Suppressor macrophage (primary cell): ENCODE measurements around the gene TRPM3.
"Not testable (repeated sequence)": the region's sequence is repeated elsewhere in the genome, so short reads cannot be mapped to it uniquely, and the experiment has no call there.

ENCODE experiments used
- DNase-seq, 4 experiments: peaks; one replicate each; pipeline ENCODE4 v3.0.0-alpha.2; 2020 to 2022

TRPM3 gene

GRCh38 chr9:70724794-70725193 is 396.6 kb downstream of the TRPM3 start:
- not testable (repeated sequence) for DNase-seq

GRCh38 chr9:70724025-70724424 is 397.4 kb downstream of the TRPM3 start:
- not testable (repeated sequence) for DNase-seq

GRCh38 chr9:70706797-70707196 is 414.6 kb downstream of the TRPM3 start:
- not testable (repeated sequence) for DNase-seq

DNA sequence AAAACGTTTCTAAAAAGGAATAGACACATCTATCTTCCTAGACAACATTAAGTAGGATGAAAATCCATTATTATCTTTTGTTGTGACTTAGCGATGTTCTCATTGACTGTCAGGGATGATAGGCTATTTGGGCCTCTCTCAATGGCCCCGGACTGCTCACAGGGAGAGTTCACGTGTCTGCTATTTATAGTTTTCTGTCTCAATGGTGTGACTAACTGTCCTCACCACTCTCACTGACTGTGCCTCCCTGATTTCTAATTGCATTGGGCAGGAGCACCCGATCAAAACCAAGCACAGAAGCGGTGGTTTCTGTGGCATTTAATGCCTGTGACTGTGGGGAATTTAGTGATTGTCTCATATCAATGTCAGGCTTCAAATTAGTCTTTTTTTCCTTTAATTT is 420.3 kb downstream of the TRPM3 start:
- DNase-seq = no peak

DNA sequence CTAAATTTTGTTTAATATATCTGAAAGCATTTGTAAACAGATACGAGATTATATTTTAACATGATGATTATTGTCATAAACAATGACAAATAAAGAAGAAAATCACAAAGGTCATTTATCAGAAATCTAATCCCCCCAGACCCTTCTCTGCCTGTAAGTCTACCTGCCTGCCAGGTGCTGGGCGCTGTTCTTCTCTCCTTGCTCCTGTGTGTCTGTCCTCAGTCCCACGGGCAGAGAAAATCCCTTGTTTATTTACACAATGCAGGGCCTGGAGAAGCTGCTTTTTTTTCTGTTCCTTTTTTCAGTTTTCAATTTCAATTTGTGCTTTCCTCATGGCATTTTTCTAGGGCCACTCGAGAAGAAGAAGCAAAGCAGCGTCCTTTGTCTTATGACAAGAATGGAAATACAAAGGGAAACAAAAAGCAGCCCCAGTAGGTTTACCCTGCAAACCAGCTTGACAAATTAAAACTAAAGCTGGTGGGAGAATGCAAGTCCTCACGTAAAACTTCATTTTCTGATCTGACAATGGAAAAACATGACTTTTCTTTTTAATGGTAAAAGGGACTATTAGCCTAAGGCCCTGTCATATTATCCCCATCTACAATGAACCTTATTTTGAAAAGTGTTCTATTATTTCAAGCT is 424.6 kb downstream of the TRPM3 start:
- DNase-seq = peak in 1 of 4 experiments; percentile 5

DNA sequence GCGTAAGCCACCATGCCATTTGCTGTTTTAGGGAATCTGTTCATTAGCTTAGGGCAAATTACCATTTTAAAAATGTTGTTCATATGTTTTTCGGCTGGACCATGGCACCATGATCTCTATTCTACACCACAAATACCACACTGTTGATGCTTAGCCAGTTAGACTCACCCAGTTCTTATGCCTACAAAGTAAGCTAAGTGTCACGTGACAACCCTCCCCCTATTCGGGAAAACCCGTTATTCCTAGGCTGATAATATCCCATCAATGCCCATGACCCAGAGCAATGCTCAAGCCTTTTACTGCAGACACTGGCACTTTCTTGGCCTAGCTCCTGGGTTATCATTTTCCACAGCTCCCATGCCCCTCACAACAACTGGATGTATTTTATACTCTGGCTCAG is 426.7 kb downstream of the TRPM3 start:
- DNase-seq = no peak

DNA sequence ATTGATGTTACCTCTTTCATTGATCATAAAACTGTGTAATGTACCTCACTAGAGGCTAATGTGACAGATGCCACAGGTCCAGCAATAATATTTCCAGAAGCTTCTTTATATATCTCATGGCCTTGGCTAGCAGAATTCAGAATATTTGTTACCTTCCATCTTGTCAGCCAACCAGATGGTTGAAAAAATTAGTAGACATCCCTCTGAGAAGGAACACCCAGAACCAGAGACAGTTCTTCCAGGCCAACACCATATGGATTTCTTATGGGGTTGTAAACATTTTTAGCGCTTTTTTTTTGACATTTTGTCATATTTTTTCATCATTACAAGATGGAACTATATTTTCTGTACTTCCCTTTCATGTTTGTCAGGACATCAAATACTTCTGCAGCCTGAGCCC is 428.2 kb downstream of the TRPM3 start:
- DNase-seq = no peak

GRCh38 chr9:70692431-70692830 is 429.0 kb downstream of the TRPM3 start:
- no peak for DNase-seq

GRCh38 chr9:70688704-70689103 is 432.7 kb downstream of the TRPM3 start:
- no peak for DNase-seq

- no peak for DNase-seq
Observed at GRCh38 chr9:70683841-70684240, 437.6 kb downstream of the TRPM3 start.

GRCh38 chr9:70682298-70682697 is 439.1 kb downstream of the TRPM3 start:
- no peak for DNase-seq

DNA sequence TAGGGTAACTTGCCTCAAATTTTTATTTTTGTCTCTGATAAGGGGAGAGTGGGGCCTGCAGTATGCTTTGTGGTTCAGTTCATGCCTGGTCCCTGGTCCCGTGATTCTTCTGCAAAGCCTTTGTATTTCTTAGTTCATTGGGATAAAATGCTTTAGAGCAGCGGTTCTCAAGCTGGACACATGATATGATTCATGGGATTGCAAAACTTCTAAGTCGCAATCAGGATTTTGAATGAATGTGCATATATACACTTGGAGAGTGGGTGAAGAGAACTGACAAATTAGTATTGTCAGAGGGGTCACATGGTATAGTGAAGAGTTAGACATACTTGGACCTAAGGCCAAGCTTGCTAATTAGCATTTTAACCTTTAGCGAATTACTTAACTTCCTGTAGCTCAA is 441.6 kb downstream of the TRPM3 start:
- DNase-seq = peak in 3 of 4 experiments; percentile 28 to 69 (median 48)

- no peak for DNase-seq
Observed at GRCh38 chr9:70678153-70678552, 443.3 kb downstream of the TRPM3 start.

- no peak for DNase-seq
Observed at GRCh38 chr9:70677055-70677735, 444.2 kb downstream of the TRPM3 start.

GRCh38 chr9:70675868-70676370 is 445.5 kb downstream of the TRPM3 start:
- no peak for DNase-seq

DNA sequence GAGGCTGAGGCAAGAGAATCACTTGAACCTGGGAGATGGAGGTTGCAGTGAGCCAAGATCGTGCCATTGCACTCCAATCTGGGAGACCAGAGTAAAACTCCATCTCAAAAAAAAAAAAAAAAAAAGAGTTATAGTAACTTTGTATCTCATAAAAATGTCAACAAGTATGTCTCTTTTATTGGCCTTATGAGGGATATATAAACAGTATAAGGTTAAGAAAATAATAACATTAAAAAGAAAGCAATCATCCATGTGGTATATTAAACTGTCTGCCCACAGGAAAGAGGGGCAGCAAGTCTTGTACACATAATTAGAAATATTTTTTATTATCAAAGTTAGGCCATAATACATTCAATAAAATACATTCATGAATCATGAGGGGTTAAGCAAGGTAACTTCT is 447.6 kb downstream of the TRPM3 start:
- DNase-seq = no peak

DNA sequence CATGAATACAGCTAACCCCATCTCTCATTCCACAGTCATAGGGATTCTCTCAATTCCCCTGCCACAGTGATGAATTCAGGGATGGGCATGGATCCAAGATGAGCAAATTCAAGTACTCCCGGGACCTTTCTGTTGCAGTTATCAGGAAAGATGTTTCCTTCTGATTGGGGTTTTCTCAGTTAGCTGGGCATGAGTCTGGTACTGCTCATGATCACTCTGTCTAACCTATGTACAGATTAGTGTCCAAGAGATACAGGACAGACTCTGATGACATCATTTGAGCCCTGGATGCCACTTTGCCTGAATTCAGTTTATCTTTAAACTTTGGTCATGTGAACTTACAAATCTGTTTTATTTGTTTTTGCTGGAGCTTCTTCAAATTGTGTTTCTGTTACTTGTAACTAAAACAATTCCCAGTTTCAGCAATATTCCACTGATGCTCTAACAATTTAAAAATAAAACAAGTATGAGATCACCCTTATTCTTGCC is 449.2 kb downstream of the TRPM3 start:
- no peak for DNase-seq

- DNase-seq = no peak
Observed at GRCh38 chr9:70668751-70669150, 452.7 kb downstream of the TRPM3 start.

DNA sequence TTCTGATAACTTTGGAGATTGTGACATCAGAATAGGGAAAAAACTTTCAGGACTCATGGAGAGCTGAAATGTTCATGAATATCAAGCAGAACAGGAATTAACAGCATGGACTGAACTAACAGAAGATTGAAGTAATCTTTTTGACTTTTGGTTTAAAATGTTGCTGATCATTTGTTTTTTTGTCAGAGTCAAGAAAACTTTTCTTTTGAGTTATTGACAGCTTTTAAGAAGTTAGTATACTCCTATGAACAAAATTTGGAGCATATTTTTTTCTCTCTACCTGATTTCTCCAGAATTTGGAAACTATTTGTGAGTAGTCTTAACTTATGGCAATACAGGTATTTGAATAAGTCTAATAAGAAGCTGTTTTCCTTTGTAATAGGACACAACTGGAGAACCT is 462.7 kb downstream of the TRPM3 start:
- DNase-seq = no peak

DNA sequence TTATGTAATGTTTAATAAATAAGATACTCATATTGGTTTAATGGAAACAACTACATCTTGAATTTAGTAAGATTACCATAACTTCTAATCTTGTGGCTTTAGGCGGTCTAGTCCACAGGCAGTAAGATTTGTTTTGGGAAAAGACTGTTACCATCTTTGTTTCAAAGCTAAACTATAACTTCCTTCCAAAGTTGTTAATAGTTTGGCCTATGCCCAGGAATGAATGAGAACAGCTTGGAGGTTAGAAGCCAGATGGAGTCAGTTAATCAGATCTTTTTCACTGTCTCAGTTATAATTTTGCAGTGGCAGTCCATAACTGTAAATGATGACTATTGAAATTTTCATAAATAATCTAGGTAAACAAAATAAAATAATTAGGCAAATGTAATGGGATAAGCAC is 465.1 kb downstream of the TRPM3 start:
- no peak for DNase-seq

DNA sequence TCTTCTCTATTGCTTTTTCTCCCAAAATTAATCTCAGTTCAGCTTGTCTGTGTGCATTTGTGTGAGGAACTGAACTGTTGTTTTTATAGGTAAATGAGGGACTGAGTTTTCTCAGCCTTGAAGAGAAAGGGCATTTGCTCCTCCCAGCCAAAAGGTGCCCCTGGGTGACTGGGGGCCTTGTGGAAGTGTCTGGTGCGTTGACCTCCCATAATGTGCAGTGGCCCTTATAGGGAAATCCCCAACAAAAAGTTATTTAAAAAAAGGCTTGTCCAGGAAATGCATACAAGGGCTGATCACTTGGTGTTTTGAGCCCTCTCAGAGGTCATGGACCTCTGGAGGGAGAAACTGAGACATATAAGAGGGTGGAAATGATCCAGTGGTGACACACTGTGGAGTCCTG is 467.3 kb downstream of the TRPM3 start:
- DNase-seq = no peak

DNA sequence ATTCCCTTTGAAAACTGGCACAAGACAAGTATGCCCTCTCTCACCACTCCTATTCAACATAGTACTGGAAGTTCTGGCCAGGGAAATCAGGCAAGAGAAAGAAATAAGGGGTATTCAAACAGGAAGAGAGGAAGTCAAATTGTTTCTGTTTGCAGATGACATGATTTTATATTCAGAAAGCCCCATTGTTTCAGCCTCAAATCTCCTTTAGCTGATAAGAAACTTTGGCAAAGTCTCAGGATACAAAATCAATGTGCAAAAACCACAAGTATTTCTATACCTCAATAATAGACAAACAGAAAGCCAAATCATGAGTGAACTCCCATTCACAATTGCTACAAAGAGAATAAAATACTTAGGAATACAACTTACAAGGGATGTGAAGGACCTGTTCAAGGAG is 476.8 kb downstream of the TRPM3 start:
- not testable (repeated sequence) for DNase-seq

DNA sequence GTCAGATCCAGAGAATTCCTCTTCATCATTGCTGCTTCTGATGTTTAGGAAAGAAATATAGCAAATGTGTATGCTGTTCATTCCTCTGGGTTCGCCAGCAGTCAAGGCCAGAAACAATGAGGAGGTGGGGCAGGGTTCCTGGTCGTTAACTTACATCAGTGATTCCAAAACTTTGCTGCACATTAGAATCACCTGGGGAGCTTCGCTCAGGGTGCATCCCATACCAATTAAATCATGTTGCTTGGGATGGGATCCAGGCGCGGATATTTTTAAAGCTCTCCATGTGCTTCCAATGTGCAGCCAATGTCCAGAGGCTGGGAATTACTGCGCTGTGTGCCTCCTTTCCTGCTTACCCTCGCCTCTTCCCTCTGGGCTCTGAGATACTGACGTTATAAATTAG is 479.1 kb downstream of the TRPM3 start:
- DNase-seq = no peak

GRCh38 chr9:70641631-70642030 is 479.8 kb downstream of the TRPM3 start:
- DNase-seq = no peak
